ENCODE data around the gene GNB1. TPM values are rescaled to one million over a fixed set of nuclear protein-coding genes. Genes with fewer than 3 reads are reported as not detected.

The GNB1 gene
- polyA plus RNA-seq, 3 donors = 250 to 287 (median 267) TPM

DNA sequence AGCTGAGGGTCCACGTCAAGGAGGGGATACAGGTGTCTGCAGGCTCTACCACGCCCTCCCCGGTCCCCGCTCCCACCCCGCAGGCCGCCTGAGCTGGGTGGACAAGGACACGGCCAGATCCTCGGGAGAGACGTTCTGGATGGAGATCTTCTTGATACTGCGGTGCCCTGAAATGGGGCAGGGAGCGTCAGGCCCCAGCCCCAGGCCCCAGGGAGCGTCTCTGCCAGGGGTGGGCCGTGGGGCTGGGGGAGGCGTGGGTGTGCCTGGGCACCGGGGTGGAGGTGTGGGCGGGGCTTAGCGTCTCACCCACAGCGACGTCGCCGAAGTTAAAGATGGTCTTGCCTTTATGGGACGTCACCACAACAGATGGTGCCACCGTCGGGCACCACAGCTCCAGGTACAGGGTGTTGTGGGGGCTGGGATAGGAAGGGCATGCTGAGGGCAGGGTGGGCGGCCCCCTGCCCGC lies 35.5 kb upstream of the GNB1 start:
- no peak for DNase-seq

GRCh38 chr1:1925437-1926345 lies 34.8 kb upstream of the GNB1 start:
- no peak for DNase-seq

GRCh38 chr1:1924849-1925248 lies 34.0 kb upstream of the GNB1 start:
- DNase-seq = no peak

GRCh38 chr1:1924386-1924785 lies 33.5 kb upstream of the GNB1 start:
- DNase-seq = no peak

DNA sequence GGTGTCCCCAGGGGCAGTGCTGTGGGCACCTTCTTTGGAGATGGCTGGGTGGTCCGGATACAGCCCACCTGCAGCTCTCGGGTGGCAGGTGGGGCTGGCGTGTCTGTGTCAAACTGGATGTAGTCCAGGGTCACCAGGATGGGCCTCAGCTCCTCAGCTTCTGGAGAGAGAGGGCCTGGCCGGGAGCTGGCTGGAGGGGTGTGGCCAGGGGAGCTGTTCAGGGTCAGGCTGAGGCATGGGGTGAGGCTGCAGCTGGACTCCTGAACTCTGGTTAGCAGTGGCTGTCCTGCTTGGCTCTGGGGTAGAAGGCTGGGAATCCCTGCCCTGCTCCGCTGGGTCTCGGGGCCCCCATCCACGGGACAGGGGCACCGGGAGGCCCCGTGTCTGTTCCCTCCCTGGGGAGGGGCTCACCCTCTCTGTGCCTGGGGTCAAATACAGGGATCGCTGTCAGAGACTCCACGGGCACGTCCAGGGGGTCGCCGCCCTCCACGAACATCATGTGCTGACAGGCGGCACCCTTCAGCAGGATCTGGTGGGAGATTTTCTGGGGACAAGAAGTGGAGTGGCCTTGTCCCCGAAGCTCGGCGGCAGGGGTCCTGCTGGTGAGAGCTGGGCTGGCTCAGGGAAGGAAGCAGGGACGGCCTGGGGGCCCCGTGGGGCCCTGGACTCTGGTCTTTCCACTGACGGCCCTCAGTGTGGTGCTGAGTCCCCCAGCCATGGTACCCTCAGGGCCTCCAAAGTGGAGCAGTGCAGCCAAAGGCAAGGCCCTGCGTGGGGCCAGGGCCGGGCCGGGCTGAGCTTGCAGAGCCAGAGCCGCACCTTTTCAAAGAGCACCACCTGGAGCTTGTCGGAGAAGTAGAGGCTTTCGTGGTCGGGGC lies 32.3 kb upstream of the GNB1 start:
- no peak for DNase-seq

- no peak for DNase-seq
Observed at GRCh38 chr1:1922702-1922955, 31.7 kb upstream of the GNB1 start.

- no peak for DNase-seq
Observed at GRCh38 chr1:1921901-1922701, 31.2 kb upstream of the GNB1 start.

DNA sequence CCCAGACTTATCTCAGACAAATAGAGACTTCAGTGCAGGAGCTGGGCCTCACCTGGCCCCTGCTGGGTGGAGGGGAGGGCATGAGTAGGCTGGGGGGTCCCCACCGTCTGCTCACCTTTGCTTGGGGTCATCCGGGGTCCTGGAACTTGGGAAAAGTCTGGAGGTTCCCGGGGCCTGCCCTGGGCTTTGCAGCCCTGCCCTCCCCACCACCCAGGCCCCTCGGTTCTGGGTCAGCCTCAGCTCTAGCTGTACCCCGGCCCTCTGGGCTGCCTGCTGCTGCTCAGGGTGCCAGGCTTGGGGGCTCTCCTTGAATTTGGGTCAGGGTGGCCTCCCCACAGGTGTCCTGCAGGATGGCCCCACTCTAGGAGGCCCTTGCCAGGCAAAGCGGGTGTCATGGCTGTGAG lies 30.6 kb upstream of the GNB1 start:
- DNase-seq = no peak

- DNase-seq = no peak
Observed at GRCh38 chr1:1920608-1921458, 29.9 kb upstream of the GNB1 start.

- no peak for DNase-seq
Observed at GRCh38 chr1:1920057-1920607, 29.2 kb upstream of the GNB1 start.

GRCh38 chr1:1919304-1920056 lies 28.6 kb upstream of the GNB1 start:
- DNase-seq = peak; percentile 95

GRCh38 chr1:1918901-1919303 lies 28.0 kb upstream of the GNB1 start, which contains the start of gene TMEM52:
Gene TMEM52 (minus strand): TSS chr1:1919279. CDS start chr1:1919265, 14 bp downstream.
- no peak for DNase-seq

DNA sequence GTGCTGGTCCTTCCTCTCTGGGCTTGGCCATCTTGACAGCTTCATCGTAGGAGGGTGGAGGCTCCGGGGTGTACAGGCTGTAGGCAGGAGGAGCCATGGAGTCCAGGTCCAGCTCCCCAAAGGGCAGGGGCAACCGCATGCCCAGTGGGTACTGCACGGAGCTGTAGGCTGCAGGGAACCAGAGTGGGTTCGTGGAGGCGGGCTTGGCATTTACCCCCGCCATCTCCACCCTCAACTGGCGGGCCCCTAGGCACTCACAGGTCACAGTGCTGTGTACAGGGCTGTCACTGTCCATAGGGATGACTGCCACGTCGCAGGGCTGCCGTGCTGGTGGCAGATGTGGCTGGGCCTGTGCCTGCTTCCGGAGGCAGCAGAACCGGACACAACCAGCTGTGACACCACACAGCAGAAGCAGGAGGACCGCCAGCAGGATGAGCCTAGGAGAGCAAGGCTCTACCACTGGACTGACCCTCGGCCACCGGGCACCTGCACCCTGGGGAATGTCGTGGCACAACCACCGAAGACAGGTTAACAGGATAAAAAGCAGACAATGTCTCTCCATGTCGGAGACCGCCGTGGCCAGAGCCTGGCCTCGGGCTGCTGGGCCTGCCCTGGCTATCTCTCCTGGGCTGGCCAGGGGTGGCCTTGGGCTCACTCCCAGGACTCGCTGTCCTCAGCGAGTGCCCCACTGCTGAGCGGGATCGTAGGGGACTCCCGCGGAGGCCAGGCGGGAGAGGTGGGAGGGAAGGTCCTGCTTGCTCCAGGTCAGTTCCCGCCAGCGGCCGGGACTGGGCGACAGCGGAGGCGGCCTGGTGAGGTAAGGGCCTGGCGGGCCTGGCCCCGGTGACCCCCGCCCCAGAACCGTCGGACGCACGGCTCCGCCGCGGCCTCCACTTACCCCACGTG lies 27.4 kb upstream of the GNB1 start:
- no peak for DNase-seq

GRCh38 chr1:1917304-1917976 lies 26.6 kb upstream of the GNB1 start:
- DNase-seq = no peak

DNA sequence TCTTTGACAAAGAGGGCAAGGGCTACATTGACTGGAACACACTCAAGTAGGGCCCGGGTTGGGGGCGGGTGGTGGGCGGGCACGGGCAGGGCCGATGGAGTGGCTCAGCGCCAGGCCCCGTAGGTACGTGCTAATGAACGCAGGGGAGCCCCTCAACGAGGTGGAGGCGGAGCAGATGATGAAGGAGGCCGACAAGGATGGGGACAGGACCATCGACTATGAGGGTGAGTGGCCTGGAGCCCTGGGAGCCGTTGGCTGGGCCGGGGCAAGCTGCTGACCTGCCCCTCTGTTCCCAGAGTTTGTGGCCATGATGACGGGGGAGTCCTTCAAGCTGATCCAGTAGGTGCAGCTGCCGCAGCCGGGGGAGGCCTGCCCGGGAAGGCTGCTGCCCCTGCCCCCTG lies 26.0 kb upstream of the GNB1 start:
- DNase-seq = no peak

- DNase-seq = no peak
Observed at GRCh38 chr1:1915911-1916840, 25.3 kb upstream of the GNB1 start.
